ENCODE data around the gene HTR4.

GRCh38 chr5:148471379-148471778 lies 182.9 kb downstream of the HTR4 start:
- TF ChIP-seq, protein P1, sequence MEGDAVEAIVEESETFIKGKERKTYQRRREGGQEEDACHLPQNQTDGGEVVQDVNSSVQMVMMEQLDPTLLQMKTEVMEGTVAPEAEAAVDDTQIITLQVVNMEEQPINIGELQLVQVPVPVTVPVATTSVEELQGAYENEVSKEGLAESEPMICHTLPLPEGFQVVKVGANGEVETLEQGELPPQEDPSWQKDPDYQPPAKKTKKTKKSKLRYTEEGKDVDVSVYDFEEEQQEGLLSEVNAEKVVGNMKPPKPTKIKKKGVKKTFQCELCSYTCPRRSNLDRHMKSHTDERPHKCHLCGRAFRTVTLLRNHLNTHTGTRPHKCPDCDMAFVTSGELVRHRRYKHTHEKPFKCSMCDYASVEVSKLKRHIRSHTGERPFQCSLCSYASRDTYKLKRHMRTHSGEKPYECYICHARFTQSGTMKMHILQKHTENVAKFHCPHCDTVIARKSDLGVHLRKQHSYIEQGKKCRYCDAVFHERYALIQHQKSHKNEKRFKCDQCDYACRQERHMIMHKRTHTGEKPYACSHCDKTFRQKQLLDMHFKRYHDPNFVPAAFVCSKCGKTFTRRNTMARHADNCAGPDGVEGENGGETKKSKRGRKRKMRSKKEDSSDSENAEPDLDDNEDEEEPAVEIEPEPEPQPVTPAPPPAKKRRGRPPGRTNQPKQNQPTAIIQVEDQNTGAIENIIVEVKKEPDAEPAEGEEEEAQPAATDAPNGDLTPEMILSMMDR (IDR thresholded peaks at IDR 0.05) = no peak
- TF ChIP-seq POLR2A (IDR thresholded peaks at IDR 0.05) = no peak

Measured in tibial nerve (tissue), 3 donors.